PC-3 (cell line): ENCODE results near the gene RIT2. TPM values are rescaled to one million over a fixed set of nuclear protein-coding genes. Genes with fewer than 3 reads are reported as not detected.

Source experiments
- ATAC-seq: fragments of 200-7000 bp; cut with Tn5 transposase; 2 replicates; pipeline ENCODE4 v1.9.1; 2020; ENCODE audit warnings: mild to moderate bottlenecking, moderate library complexity
- BruUV-seq: library from RNA; stranded (reverse); fragments of 400-500 nt; replicated peaks from 2 replicates; lab custom pipeline; 2021; lab: Mats Ljungman, UMichigan
- CTCF ChIA-PET: fragments of 300-600 bp; sonication (Branson Sonifier 250); formaldehyde crosslinking; loops from one replicate; lab custom pipeline; 2022; ENCODE audit warnings: antibody characterized with exemption; lab: Charles Lee
- POLR2A ChIA-PET: fragments of 300-600 bp; sonication (Branson Sonifier 250); formaldehyde crosslinking; loops from one replicate; lab custom pipeline; 2022; ENCODE audit warnings: antibody characterized with exemption; ENCODE audit not compliant: unreplicated experiment; lab: Charles Lee
- DNase-seq: peaks from one replicate; pipeline ENCODE4 v3.0.0-alpha.2; 2015
- H2AFZ ChIP-seq: fragments of 300-600 bp; sonication (generic); 2 replicates; pipeline ENCODE4 v1.6.0; 2016; ENCODE audit warnings: antibody characterized with exemption, low read length
- H3F3A ChIP-seq: fragments of 300-600 bp; sonication (generic); one replicate; pipeline ENCODE4 v1.6.0; 2017; ENCODE audit warnings: antibody characterized with exemption, low read length, control low read depth, mild to moderate bottlenecking; ENCODE audit not compliant: unreplicated experiment
- H3K27ac ChIP-seq: fragments of 300-600 bp; sonication (generic); 2 replicates; pipeline ENCODE4 v1.5.1; 2016; ENCODE audit warnings: mild to moderate bottlenecking, low read length
- H3K27me3 ChIP-seq: fragments of 300-600 bp; sonication (generic); 2 replicates; pipeline ENCODE4 v1.6.1; 2016; ENCODE audit warnings: low read length, mixed read lengths
- H3K36me3 ChIP-seq: fragments of 300-600 bp; sonication (generic); 2 replicates; pipeline ENCODE4 v1.6.1; 2016; ENCODE audit warnings: low read depth, mixed run types, low read length, mixed read lengths
- H3K4me1 ChIP-seq: fragments of 300-600 bp; sonication (generic); 2 replicates; pipeline ENCODE4 v1.5.1; 2016; ENCODE audit warnings: low read length; ENCODE audit not compliant: insufficient read depth
- H3K4me2 ChIP-seq: fragments of 300-600 bp; sonication (generic); 2 replicates; pipeline ENCODE4 v1.6.0; 2016; ENCODE audit warnings: low read length
- H3K4me3 ChIP-seq: fragments of 300-600 bp; sonication (generic); 2 replicates; pipeline ENCODE4 v1.5.1; 2016; ENCODE audit warnings: mild to moderate bottlenecking, low read length, mixed read lengths
- H3K79me2 ChIP-seq: fragments of 300-600 bp; sonication (generic); 2 replicates; pipeline ENCODE4 v1.6.1; 2017; ENCODE audit warnings: low read length, mixed read lengths
- H3K9ac ChIP-seq: fragments of 300-600 bp; sonication (generic); 2 replicates; pipeline ENCODE4 v1.6.0; 2016; ENCODE audit warnings: mild to moderate bottlenecking, low read length
- H3K9me2 ChIP-seq: fragments of 300-600 bp; sonication (generic); replicated peaks from 2 replicates; pipeline ENCODE4 v1.6.1; 2016; ENCODE audit warnings: mixed run types, low read length, mixed read lengths
- H3K9me3 ChIP-seq: fragments of 300-600 bp; sonication (generic); 2 replicates; pipeline ENCODE4 v1.6.1; 2016; ENCODE audit warnings: low read length, mixed read lengths
- H4K20me1 ChIP-seq: fragments of 300-600 bp; sonication (generic); 2 replicates; pipeline ENCODE4 v1.6.1; 2016; ENCODE audit warnings: low read length, mixed read lengths
- EZH2 ChIP-seq: fragments of 300-600 bp; sonication (generic); IDR thresholded peaks from one replicate; pipeline ENCODE4 v1.6.1; 2017; ENCODE audit warnings: antibody characterized with exemption, mild to moderate bottlenecking, low read length; ENCODE audit not compliant: unreplicated experiment
- EZH2phosphoT487 ChIP-seq: fragments of 300-600 bp; sonication (generic); IDR thresholded peaks from 2 replicates; pipeline ENCODE4 v1.6.1; 2018; ENCODE audit warnings: mild to moderate bottlenecking, antibody characterized with exemption, low read length, borderline replicate concordance
- intact Hi-C: fragments of 100-400 bp; cut with micrococcal nuclease; formaldehyde crosslinking; loops from 2 replicates; pipeline ENCODE4 v1.9.0; 2023
- total RNA-seq: library from RNA; depleted of rRNA; stranded (reverse); fragments of >200 nt; gene quantifications from 2 replicates; pipeline ENCODE4 v1.2.3, GENCODE V29; 2014
- TF ChIP-seq, protein P1 (sequence below): fragments of 300-600 bp; sonication (generic); conservative IDR thresholded peaks from 2 replicates; pipeline ENCODE4 v1.5.1; 2017; ENCODE audit warnings: antibody characterized with exemption, low read depth, mild to moderate bottlenecking, low read length

Gene RIT2
- total RNA-seq, 1 experiment from 2014 or later = not detected

DNA sequence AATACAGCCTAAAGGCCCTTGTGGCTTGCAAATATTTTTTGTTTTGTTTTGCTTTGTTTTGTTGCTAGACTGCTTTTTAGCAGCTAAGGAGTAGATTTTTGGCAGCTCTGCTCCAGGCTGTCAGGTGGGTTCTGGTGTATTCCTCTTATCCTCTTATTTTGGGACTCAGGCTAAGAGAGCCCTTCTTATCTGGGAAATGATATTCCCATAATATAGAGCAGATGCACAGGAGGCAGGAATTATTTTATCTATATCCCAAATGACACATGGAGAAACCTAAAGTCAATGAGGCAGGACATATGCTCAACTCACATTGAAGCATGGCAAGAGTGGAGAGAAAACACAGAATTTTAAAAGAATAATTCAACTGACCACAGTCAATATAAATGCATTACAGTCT, 369.6 kb downstream of the RIT2 start:
- no peaks in the 10 kb centered on the region for H4K20me1 ChIP-seq
- H3K4me1 ChIP-seq = no peaks in the 10 kb centered on the region
- H3K4me3 ChIP-seq = no peak overlapping the region
- ChIA-PET POLR2A (no interaction called here), CTCF (no interaction called here)
- H3K27me3 ChIP-seq = no peaks in the 10 kb centered on the region
- DNase-seq (no peak), ATAC-seq (no peak)
- H3K9me2 ChIP-seq = no peaks in the 10 kb centered on the region
- intact Hi-C loops = no loop called here
- BruUV-seq = no TSS peak
- no peak overlapping the region for H3K9ac ChIP-seq
- no peaks in the 10 kb centered on the region for H3K9me3 ChIP-seq
- no peaks in the 10 kb centered on the region for H3F3A ChIP-seq
- no peak overlapping the region for H3K27ac ChIP-seq
- no peaks in the 10 kb centered on the region for H3K79me2 ChIP-seq
- no peak overlapping the region for H2AFZ ChIP-seq
- TF ChIP-seq, protein P1, sequence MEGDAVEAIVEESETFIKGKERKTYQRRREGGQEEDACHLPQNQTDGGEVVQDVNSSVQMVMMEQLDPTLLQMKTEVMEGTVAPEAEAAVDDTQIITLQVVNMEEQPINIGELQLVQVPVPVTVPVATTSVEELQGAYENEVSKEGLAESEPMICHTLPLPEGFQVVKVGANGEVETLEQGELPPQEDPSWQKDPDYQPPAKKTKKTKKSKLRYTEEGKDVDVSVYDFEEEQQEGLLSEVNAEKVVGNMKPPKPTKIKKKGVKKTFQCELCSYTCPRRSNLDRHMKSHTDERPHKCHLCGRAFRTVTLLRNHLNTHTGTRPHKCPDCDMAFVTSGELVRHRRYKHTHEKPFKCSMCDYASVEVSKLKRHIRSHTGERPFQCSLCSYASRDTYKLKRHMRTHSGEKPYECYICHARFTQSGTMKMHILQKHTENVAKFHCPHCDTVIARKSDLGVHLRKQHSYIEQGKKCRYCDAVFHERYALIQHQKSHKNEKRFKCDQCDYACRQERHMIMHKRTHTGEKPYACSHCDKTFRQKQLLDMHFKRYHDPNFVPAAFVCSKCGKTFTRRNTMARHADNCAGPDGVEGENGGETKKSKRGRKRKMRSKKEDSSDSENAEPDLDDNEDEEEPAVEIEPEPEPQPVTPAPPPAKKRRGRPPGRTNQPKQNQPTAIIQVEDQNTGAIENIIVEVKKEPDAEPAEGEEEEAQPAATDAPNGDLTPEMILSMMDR = no peak
- TF ChIP-seq EZH2phosphoT487 (no peak), EZH2 (no peak)
- no peak overlapping the region for H3K4me2 ChIP-seq
- no peaks in the 10 kb centered on the region for H3K36me3 ChIP-seq

DNA sequence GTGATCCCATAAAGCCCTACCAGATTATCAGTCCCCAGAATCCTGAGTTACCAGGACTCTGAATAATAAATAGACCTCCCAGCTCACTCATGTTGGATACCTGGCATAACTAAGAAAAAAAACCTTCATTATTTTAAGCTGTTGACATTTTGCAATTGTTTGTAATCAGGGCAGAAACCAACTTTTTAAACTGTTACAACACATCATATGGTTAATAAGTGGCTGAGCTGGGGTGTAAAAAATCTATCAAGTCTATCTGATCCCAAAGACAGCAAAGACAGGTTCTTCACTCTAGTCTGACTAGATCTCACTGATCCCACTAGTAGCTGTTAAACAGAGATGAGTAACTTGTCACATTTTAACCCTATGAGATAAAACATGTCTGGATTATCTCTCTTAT, 370.3 kb downstream of the RIT2 start:
- no peak for TF ChIP-seq EZH2
- TF ChIP-seq EZH2phosphoT487 = no peak
- H3K36me3 ChIP-seq = no peaks in the 10 kb centered on the region
- no peaks in the 10 kb centered on the region for H3K79me2 ChIP-seq
- H4K20me1 ChIP-seq = no peaks in the 10 kb centered on the region
- no peaks in the 10 kb centered on the region for H3K27me3 ChIP-seq
- H3F3A ChIP-seq = no peaks in the 10 kb centered on the region
- H3K4me1 ChIP-seq = no peaks in the 10 kb centered on the region
- H3K4me3 ChIP-seq = no peak overlapping the region
- no peaks in the 10 kb centered on the region for H3K9me3 ChIP-seq
- no peak for ATAC-seq
- H3K27ac ChIP-seq = no peak overlapping the region
- POLR2A ChIA-PET = no interaction called here
- no peak overlapping the region for H2AFZ ChIP-seq
- H3K9ac ChIP-seq = no peak overlapping the region
- intact Hi-C loops = no loop called here
- no peak overlapping the region for H3K4me2 ChIP-seq
- BruUV-seq = no TSS peak
- no peak for DNase-seq
- H3K9me2 ChIP-seq = no peaks in the 10 kb centered on the region
- CTCF ChIA-PET = no interaction called here

DNA sequence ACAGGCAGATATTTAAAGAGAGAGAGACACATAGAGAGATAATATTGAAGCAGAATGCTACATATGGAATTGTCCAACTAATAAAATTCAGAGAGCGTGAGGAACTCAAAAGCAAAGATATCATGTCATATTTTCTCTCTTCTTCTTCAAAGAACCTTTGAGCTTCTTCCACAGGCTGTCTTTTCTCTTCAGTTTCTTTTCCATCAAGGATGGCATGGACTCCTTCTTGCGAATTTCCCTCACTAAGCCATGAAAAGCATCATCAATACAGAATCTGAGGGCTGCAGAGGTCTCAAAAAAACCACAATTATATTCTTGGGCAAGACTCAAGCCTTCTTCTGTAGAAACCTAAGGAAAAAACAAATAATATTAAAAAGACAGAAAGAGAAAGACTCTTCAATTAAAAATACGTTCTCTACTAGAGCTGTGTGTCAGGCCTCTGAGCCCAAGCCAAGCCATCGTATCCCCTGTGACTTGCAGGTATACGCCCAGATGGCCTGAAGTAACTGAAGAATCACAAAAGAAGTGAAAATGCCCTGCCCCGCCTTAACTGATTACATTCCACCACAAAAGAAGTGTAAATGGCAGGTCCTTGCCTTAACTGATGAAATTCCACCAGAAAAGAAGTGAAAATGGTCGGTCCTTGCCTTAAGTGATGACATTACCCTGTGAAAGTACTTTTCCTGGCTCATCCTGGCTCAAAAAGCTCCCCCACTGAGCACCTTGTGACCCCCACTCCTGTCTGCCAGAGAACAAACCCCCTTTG, 371.9 kb downstream of the RIT2 start:
- BruUV-seq = no TSS peak
- TF ChIP-seq, protein P1 = no peak
- TF ChIP-seq EZH2 (no peak), EZH2phosphoT487 (no peak)
- Histone ChIP-seq H3F3A (no peaks in the 10 kb centered on the region), H3K27ac (no peak overlapping the region), H4K20me1 (no peaks in the 10 kb centered on the region), H3K79me2 (no peaks in the 10 kb centered on the region), H3K9me3 (no peaks in the 10 kb centered on the region), H3K27me3 (no peaks in the 10 kb centered on the region), H3K9me2 (no peaks in the 10 kb centered on the region), H3K4me2 (no peak overlapping the region), H3K4me1 (no peaks in the 10 kb centered on the region), H2AFZ (no peak overlapping the region), H3K36me3 (no peaks in the 10 kb centered on the region), H3K9ac (no peak overlapping the region), H3K4me3 (no peak overlapping the region)
- POLR2A ChIA-PET = no interaction called here
- no peak for ATAC-seq
- intact Hi-C loops = no loop called here
- DNase-seq = no peak
- CTCF ChIA-PET = no interaction called here
